Lower lobe of right lung (tissue), 2 donors: ENCODE data around the gene EML2. TPM values are rescaled to one million over a fixed set of nuclear protein-coding genes. Genes with fewer than 3 reads are reported as not detected.
"Not testable (repeated sequence)": the region's sequence is repeated elsewhere in the genome, so short reads cannot be mapped to it uniquely, and the experiment has no call there.

ENCODE experiments used
- ATAC-seq, 2 donors: fragments of 200-7000 bp; cut with Tn5 transposase; one replicate each; pipeline ENCODE4 v1.9.1; 2020 to 2022; ENCODE audit warnings: mild to moderate bottlenecking in 2 of 2, moderate library complexity in 2 of 2
- DNase-seq: peaks from one replicate; pipeline ENCODE4 v3.0.0-alpha.2; 2020
- H3K27ac ChIP-seq: fragments of 200-600 bp; one replicate; pipeline ENCODE4 v1.8.0; 2022
- H3K27me3 ChIP-seq: fragments of 200-600 bp; one replicate; pipeline ENCODE4 v1.8.0; 2022; ENCODE audit warnings: low read depth
- H3K36me3 ChIP-seq: fragments of 200-600 bp; one replicate; pipeline ENCODE4 v1.8.0; 2022; ENCODE audit warnings: mild to moderate bottlenecking
- H3K4me1 ChIP-seq: fragments of 200-600 bp; one replicate; pipeline ENCODE4 v1.8.0; 2022
- H3K4me3 ChIP-seq: fragments of 200-600 bp; one replicate; pipeline ENCODE4 v1.8.0; 2022; ENCODE audit warnings: mild to moderate bottlenecking
- H3K9me3 ChIP-seq: fragments of 200-600 bp; one replicate; pipeline ENCODE4 v1.8.0; 2022
- intact Hi-C: fragments of 100-400 bp; cut with DNase I; formaldehyde crosslinking; loops from one replicate; pipeline ENCODE4 v1.11.0; 2022
- total RNA-seq: library from RNA; stranded (reverse); fragmentation: NEBNext Ultra II Directional; extraction: Animal tissue kit (Norgen Biotek cat#: 25700); gene quantifications from one replicate; pipeline ENCODE4 v1.2.1, GENCODE V29; 2021
- TF ChIP-seq, protein P1 (sequence below): fragments of 200-600 bp; IDR thresholded peaks from one replicate; pipeline ENCODE4 v1.8.0; 2022; ENCODE audit warnings: antibody characterized with exemption, mild to moderate bottlenecking
- donor health status: DM: no; HTN: yes; CAD: no; lungs with severe emphysema.

EML2 gene
- total RNA-seq, 1 donor from 2014 or later, result 51.4 TPM

DNA sequence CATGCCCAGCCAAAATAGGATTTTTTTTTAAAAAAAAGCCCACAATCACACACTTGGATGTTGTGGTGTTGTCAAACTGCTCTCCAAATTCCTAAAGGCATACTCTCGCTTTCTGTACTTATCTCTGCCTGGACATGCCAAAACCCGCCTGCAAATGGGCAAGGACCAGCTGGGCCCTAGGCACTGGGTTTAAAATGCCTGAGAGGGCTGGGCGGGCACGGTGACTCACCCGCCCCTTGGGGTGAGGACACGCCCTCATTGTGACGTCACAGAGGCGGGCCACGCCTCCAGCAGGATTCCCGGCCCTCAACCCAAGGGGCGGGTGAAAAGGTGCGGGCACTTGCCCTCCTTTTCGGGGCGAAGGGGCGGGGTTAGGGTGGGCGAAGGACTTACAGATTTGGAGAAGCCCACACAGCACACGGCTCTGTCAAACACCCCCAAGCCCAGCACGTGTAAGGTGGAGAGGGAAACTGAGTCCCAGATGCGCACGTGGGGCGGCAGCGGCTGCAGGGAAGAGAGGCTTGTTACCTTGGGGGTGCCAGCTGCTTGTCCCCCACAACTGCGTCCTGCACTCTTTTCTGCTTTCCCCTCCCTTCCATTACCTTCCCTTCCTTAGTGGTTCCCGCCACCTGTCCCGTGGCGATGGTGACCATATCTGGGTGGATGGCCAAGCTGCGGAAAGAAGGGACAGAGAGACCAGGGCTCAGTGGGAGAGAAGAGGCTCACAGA, 6.6 kb downstream of the EML2 start:
- intact Hi-C loops, result no loop called here
- no peaks in the 10 kb centered on the region for H3K27me3 ChIP-seq
- H3K4me1 ChIP-seq, result peaks cover under 1% of the 10 kb centered on the region
- no peak overlapping the region for H3K27ac ChIP-seq
- ATAC-seq, result peak; percentile 95 to 97
- H3K36me3 ChIP-seq, result peaks cover 29% of the 10 kb centered on the region
- peak; percentile 79 for DNase-seq
- H3K9me3 ChIP-seq, result no peaks in the 10 kb centered on the region
- no peak overlapping the region for H3K4me3 ChIP-seq
- TF ChIP-seq, protein P1, sequence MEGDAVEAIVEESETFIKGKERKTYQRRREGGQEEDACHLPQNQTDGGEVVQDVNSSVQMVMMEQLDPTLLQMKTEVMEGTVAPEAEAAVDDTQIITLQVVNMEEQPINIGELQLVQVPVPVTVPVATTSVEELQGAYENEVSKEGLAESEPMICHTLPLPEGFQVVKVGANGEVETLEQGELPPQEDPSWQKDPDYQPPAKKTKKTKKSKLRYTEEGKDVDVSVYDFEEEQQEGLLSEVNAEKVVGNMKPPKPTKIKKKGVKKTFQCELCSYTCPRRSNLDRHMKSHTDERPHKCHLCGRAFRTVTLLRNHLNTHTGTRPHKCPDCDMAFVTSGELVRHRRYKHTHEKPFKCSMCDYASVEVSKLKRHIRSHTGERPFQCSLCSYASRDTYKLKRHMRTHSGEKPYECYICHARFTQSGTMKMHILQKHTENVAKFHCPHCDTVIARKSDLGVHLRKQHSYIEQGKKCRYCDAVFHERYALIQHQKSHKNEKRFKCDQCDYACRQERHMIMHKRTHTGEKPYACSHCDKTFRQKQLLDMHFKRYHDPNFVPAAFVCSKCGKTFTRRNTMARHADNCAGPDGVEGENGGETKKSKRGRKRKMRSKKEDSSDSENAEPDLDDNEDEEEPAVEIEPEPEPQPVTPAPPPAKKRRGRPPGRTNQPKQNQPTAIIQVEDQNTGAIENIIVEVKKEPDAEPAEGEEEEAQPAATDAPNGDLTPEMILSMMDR, result no peak

DNA sequence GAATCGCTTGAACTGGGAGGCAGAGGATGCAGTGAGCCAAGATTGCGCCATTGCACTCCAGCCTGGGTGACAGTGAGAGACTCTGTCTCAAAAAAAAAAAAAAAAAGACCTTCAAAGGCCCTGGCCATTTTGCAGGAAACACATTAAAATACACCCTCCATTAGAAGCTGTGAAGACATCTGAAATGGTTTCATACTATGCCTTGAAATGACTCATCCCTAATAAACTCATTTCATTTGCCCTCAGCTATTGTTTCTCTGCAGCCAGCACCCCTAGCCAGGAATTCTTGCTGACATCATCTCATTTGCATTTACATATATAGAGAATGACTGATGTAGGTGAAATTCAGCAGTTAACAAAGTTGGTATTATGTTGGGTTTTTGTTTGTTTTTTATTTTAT, 8.7 kb downstream of the EML2 start:
- intact Hi-C loops, result no loop called here
- peaks cover 41% of the 10 kb centered on the region for H3K36me3 ChIP-seq
- TF ChIP-seq, protein P1, result no peak
- H3K4me1 ChIP-seq, result no peaks in the 10 kb centered on the region
- H3K27ac ChIP-seq, result no peak overlapping the region
- H3K4me3 ChIP-seq, result no peak overlapping the region
- no peaks in the 10 kb centered on the region for H3K9me3 ChIP-seq
- ATAC-seq, result no peak
- no peak for DNase-seq
- no peaks in the 10 kb centered on the region for H3K27me3 ChIP-seq

DNA sequence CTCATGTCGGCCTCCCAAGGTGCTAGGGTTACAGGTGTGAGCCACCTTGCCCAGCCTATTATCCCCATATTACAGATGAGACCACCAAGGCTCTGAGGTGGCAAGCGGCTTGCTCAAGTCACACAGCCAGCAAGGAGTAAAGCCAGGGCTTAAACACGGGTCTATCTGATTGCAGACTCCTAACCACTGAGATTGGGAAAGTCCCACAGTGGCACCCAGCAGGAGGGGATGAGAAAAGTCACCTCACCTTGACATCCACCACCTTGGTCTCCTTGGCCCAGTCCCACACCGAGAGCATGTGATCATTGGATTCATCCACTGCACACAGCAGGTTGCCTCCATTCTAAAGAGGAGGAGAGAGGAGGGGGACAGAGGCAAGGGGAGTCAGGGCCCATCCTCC, 9.5 kb downstream of the EML2 start:
- Histone ChIP-seq H3K27ac (no peak overlapping the region), H3K4me3 (no peak overlapping the region), H3K4me1 (no peaks in the 10 kb centered on the region), H3K9me3 (no peaks in the 10 kb centered on the region), H3K27me3 (no peaks in the 10 kb centered on the region), H3K36me3 (peaks cover 46% of the 10 kb centered on the region)
- TF ChIP-seq, protein P1, result no peak
- intact Hi-C loops, result no loop called here
- no peak for DNase-seq
- ATAC-seq, result no peak

DNA sequence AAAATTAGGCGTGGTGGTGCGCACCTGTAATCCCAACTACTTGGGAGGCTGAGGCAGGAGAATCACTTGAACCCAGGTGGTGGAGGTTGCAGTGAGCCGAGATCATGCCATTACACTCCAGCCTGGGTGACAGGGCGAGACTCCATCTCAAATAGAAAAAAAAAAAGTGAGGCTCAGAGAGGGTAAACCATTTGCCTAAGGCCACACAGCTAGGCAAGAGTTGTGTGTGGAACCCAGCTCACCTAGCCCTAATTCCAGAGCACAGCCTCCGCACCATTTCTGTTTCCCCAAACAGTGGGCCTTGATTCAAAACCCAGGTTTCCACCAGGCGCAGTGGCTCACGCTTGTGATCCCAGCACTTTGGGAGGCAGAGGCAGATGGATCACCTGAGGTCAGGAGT, 11.0 kb downstream of the EML2 start:
- not testable (repeated sequence) for ATAC-seq

DNA sequence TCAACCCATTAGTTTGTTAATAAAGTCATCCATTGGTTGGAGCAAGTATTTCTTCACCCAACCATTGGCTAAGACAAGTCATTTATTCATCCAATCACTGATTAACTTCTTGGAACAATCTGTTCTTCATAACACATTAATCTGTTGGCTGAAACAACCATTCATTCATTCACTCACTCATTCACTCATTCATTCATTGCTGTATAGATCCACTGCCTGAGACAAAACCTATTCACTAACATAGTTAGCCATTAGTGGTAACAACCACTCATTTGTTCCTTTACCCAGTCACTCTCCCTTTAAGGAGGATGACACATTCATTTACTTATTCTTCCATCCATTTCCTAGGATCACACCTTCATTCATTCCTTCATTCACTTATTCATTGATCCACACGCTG, 15.2 kb downstream of the EML2 start:
- Histone ChIP-seq H3K27me3 (no peaks in the 10 kb centered on the region), H3K9me3 (no peaks in the 10 kb centered on the region), H3K4me3 (no peak overlapping the region), H3K36me3 (peaks cover 69% of the 10 kb centered on the region), H3K4me1 (no peaks in the 10 kb centered on the region), H3K27ac (no peak overlapping the region)
- ATAC-seq (no peak), DNase-seq (no peak)
- intact Hi-C loops, result no loop called here
- TF ChIP-seq, protein P1, result no peak

More for the DNA sequence above, 11.0 kb downstream of the EML2 start:
- H3K9me3 ChIP-seq, H3K27me3 ChIP-seq, H3K27ac ChIP-seq, H3K4me1 ChIP-seq, H3K4me3 ChIP-seq, intact Hi-C loops, DNase-seq: not testable (repeated sequence)
- H3K36me3 ChIP-seq, result peaks cover 59% of the 10 kb centered on the region

DNA sequence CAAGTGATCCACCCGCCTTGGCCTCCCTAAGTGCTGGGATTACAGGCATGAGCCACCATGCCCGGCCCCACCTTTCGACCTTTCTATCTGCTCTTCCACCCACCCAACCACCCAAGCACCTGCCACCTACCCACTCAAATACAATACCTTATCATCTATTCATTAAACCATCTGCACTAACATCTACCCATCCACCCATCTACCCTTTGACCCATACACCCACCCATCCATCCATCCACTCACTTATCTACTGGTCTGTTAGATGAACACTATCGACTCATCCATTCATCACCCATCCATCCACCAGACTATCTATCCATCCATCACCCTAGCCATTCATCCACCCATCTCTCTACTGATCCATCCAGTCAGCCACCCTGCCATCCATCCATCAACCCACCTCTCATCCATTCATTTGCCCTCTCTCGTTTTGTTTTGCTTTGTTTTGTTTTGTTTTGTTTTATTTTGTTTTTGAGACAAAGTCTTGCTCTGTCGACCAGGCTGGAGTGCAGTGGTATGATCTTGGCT, 17.2 kb downstream of the EML2 start:
- H3K4me3 ChIP-seq, result no peak overlapping the region
- H3K9me3 ChIP-seq, result no peaks in the 10 kb centered on the region
- ATAC-seq (no peak), DNase-seq (no peak)
- TF ChIP-seq, protein P1, result no peak
- peaks cover 67% of the 10 kb centered on the region for H3K36me3 ChIP-seq
- H3K27me3 ChIP-seq, result no peaks in the 10 kb centered on the region
- intact Hi-C loops, result no loop called here
- H3K4me1 ChIP-seq, result no peaks in the 10 kb centered on the region
- no peak overlapping the region for H3K27ac ChIP-seq
